GM21360 (cell line): Measurements from ENCODE around the gene SMARCE1.
A peak's percentile ranks its signal among the peaks of the same experiment; 100 is the strongest.

Experiments used
- ATAC-seq: cut with Tn5 transposase; IDR thresholded peaks from one replicate; pipeline ENCODE4 v1.9.1; 2021; ENCODE audit warnings: mild to moderate bottlenecking, moderate library complexity; ENCODE audit not compliant: unreplicated experiment

SMARCE1 gene

GRCh38 chr17:40646791-40647623, 611 bp downstream of the SMARCE1 start:
- ATAC-seq: peak; percentile 10

GRCh38 chr17:40645943-40646342, 1.7 kb downstream of the SMARCE1 start:
- no peak for ATAC-seq

- ATAC-seq: no peak
These were observed 2.3 kb downstream of the SMARCE1 start for GRCh38 chr17:40645291-40645690.

GRCh38 chr17:40637931-40638330, 9.7 kb downstream of the SMARCE1 start:
- ATAC-seq: no peak

- ATAC-seq: no peak
These were observed 13.7 kb downstream of the SMARCE1 start for GRCh38 chr17:40633871-40634270.

GRCh38 chr17:40632216-40632615, 15.4 kb downstream of the SMARCE1 start:
- no peak for ATAC-seq

- no peak for ATAC-seq
These were observed 17.8 kb downstream of the SMARCE1 start for GRCh38 chr17:40629842-40630241.

GRCh38 chr17:40625311-40625710, 22.3 kb downstream of the SMARCE1 start:
- ATAC-seq: no peak

GRCh38 chr17:40623419-40624210, 24.0 kb downstream of the SMARCE1 start:
- no peak for ATAC-seq

- ATAC-seq: no peak
These were observed 25.1 kb downstream of the SMARCE1 start for GRCh38 chr17:40622509-40622928.

- ATAC-seq: no peak
These were observed 26.0 kb downstream of the SMARCE1 start for GRCh38 chr17:40621578-40621977.

- ATAC-seq: no peak
These were observed 26.6 kb downstream of the SMARCE1 start for GRCh38 chr17:40621019-40621418.

GRCh38 chr17:40618754-40619625, 28.6 kb downstream of the SMARCE1 start:
- no peak for ATAC-seq

- ATAC-seq: no peak
These were observed 29.9 kb downstream of the SMARCE1 start for GRCh38 chr17:40617678-40618240.

- ATAC-seq: no peak
These were observed 31.0 kb downstream of the SMARCE1 start for GRCh38 chr17:40616592-40616991.

- no peak for ATAC-seq
These were observed 31.7 kb downstream of the SMARCE1 start for GRCh38 chr17:40615841-40616476.

GRCh38 chr17:40615068-40615840, 32.4 kb downstream of the SMARCE1 start:
- ATAC-seq: peak; percentile 61

GRCh38 chr17:40614431-40615067, 33.1 kb downstream of the SMARCE1 start:
- ATAC-seq: no peak
